Activated T-cell treated with anti-CD3 and anti-CD28 coated beads, Interleukin-2, amount 50 U/mL, for 48 hours (primary cell): ENCODE data around the gene SLC40A1.

ENCODE experiments used
- DNase-seq, 2 experiments: peaks; one replicate each; pipeline ENCODE4 v3.0.0-alpha.2; 2020

The SLC40A1 gene

DNA sequence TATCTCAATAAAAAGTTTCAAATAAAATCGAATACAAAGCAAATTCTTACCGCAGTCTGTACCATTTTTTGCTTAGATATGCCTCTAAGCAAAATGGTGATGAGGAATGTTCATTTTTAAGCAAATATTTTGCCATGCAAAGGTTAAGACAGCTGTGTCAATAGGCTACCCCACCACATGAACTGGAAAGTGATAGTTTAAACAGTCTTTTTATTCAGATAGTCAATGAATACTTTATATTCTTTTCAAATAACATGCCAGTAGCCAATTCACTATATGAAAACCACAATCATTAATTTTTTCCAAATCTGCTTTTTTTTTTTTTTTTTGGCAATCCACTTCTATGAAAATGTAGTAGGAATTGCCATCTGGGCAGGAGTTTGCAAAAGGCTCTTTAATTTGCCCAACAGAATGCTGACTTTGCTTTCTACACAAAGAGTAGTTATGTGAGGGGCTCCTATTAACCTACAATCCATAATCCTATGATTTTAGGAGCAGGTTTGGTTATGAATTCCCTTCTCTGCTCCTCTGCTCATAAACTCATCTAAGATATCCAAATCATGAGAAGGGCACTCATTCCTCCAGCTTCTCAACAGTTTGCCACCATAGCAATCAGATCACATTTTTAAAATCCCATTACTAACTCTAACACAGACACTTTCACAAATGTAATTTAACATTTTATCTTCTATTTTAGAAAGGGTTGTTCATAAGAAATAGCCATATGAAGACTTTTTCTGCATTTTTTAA lies 69.2 kb downstream of the SLC40A1 start:
- no peak for DNase-seq
